A673 (cell line): Measurements from ENCODE around the gene ARHGAP1. TPM values are rescaled to one million over a fixed set of nuclear protein-coding genes. Genes with fewer than 3 reads are reported as not detected.

ENCODE experiments used
- BruUV-seq: library from RNA; stranded (reverse); fragments of 400-500 nt; replicated peaks from 2 replicates; lab custom pipeline; 2021; lab: Mats Ljungman, UMichigan
- CTCF ChIA-PET: fragments of 300-600 bp; sonication (Branson Sonifier 250); formaldehyde crosslinking; loops from one replicate; lab custom pipeline; 2022; ENCODE audit warnings: antibody characterized with exemption; lab: Charles Lee
- POLR2A ChIA-PET: fragments of 300-600 bp; sonication (Branson Sonifier 250); formaldehyde crosslinking; loops from one replicate; lab custom pipeline; 2022; ENCODE audit warnings: antibody characterized with exemption; ENCODE audit not compliant: low non-redundant PET; lab: Charles Lee
- DNase-seq: peaks from one replicate; pipeline ENCODE4 v3.0.0-alpha.2; 2015; ENCODE audit warnings: low spot score
- H3K27ac ChIP-seq: fragments of 200-600 bp; sonication (generic); 2 replicates; pipeline ENCODE4 v1.5.1; 2016; ENCODE audit warnings: mixed run types, low read depth, mild to moderate bottlenecking, mixed read lengths, antibody characterized with exemption, low read length; ENCODE audit not compliant: poor library complexity, severe bottlenecking
- H3K27me3 ChIP-seq: fragments of 200-600 bp; sonication (generic); replicated peaks from 2 replicates; pipeline ENCODE4 v1.6.1; 2017; ENCODE audit warnings: mixed run types, low read depth, mild to moderate bottlenecking, mixed read lengths, antibody characterized with exemption, low read length; ENCODE audit not compliant: insufficient read depth, poor library complexity
- H3K36me3 ChIP-seq: fragments of 200-600 bp; sonication (generic); 2 replicates; pipeline ENCODE4 v1.6.1; 2016; ENCODE audit warnings: mixed run types, mild to moderate bottlenecking, mixed read lengths, antibody characterized with exemption, low read length; ENCODE audit not compliant: insufficient read depth, poor library complexity, severe bottlenecking
- H3K4me1 ChIP-seq: fragments of 200-600 bp; sonication (generic); 2 replicates; pipeline ENCODE4 v1.6.1; 2017; ENCODE audit warnings: mixed run types, mild to moderate bottlenecking, mixed read lengths, antibody characterized with exemption, low read length; ENCODE audit not compliant: insufficient read depth, poor library complexity, severe bottlenecking
- H3K4me3 ChIP-seq: fragments of 200-600 bp; sonication (generic); 2 replicates; pipeline ENCODE4 v1.5.1; 2016; ENCODE audit warnings: low read depth, mixed run types, mild to moderate bottlenecking, mixed read lengths, low read length; ENCODE audit not compliant: poor library complexity, severe bottlenecking
- H3K9me3 ChIP-seq: fragments of 200-600 bp; sonication (generic); 2 replicates; pipeline ENCODE4 v1.6.1; 2016; ENCODE audit warnings: mixed run types, low read depth, mild to moderate bottlenecking, mixed read lengths, antibody characterized with exemption, low read length; ENCODE audit not compliant: poor library complexity, severe bottlenecking
- EZH2 ChIP-seq: fragments of 200-600 bp; sonication (generic); IDR thresholded peaks from 2 replicates; pipeline ENCODE4 v1.6.1; 2017; ENCODE audit warnings: borderline replicate concordance, low read depth, mild to moderate bottlenecking, mixed read lengths, antibody characterized with exemption, low read length; ENCODE audit not compliant: poor library complexity, severe bottlenecking
- intact Hi-C: fragments of 100-400 bp; cut with micrococcal nuclease; formaldehyde crosslinking; loops from one replicate; pipeline ENCODE4 v1.10.0; 2022; ENCODE audit not compliant: unreplicated experiment
- total RNA-seq: library from RNA; stranded (reverse); gene quantifications from 2 replicates; pipeline ENCODE4 v1.2.3, GENCODE V29; 2021
- TF ChIP-seq, protein P1 (sequence below): fragments of 300-800, 200-600 bp; sonication (generic); conservative IDR thresholded peaks from 2 replicates; pipeline ENCODE4 v1.5.1; 2017; ENCODE audit warnings: low read depth, mild to moderate bottlenecking, antibody characterized with exemption, low read length, moderate library complexity, mixed read lengths

Gene ARHGAP1
- total RNA-seq, 1 experiment from 2014 or later: 89.3 TPM

DNA sequence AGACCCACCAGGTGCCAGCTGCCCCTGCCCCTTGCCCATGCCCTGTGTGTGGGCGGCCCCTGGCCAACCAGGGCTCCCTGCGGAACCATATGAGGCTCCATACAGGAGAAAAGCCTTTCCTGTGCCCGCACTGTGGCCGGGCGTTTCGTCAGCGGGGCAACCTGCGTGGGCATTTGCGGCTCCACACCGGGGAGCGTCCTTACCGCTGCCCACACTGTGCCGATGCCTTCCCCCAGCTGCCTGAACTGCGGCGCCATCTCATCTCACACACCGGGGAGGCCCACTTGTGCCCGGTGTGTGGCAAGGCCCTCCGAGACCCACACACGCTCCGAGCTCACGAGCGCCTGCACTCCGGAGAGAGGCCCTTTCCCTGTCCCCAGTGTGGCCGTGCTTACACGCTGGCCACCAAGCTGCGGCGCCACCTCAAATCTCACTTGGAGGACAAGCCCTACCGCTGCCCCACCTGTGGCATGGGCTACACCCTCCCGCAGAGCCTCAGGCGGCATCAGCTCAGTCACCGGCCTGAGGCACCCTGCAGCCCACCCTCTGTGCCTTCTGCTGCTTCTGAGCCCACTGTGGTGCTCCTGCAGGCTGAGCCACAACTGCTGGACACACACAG lies 4.8 kb upstream of the ARHGAP1 start:
- Histone ChIP-seq H3K27me3 (no peaks in the 10 kb centered on the region), H3K9me3 (no peaks in the 10 kb centered on the region), H3K36me3 (peaks cover 45% of the 10 kb centered on the region), H3K27ac (no peak overlapping the region), H3K4me1 (peaks cover 6% of the 10 kb centered on the region), H3K4me3 (no peak overlapping the region)
- CTCF ChIA-PET: no interaction called here
- BruUV-seq: no TSS peak
- DNase-seq: no peak
- POLR2A ChIA-PET: no interaction called here
- TF ChIP-seq, protein P1, sequence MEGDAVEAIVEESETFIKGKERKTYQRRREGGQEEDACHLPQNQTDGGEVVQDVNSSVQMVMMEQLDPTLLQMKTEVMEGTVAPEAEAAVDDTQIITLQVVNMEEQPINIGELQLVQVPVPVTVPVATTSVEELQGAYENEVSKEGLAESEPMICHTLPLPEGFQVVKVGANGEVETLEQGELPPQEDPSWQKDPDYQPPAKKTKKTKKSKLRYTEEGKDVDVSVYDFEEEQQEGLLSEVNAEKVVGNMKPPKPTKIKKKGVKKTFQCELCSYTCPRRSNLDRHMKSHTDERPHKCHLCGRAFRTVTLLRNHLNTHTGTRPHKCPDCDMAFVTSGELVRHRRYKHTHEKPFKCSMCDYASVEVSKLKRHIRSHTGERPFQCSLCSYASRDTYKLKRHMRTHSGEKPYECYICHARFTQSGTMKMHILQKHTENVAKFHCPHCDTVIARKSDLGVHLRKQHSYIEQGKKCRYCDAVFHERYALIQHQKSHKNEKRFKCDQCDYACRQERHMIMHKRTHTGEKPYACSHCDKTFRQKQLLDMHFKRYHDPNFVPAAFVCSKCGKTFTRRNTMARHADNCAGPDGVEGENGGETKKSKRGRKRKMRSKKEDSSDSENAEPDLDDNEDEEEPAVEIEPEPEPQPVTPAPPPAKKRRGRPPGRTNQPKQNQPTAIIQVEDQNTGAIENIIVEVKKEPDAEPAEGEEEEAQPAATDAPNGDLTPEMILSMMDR: no peak
- TF ChIP-seq EZH2: no peak
- intact Hi-C loops: loop anchor here (10.0 kb wide), 1 partner anchor 450 kb away; no protein-coding TSS in a partner anchor

- H3K9me3 ChIP-seq: no peaks in the 10 kb centered on the region
- ChIA-PET CTCF (interaction anchor here (0.6 to 0.9 kb wide), 4 partner anchors 105 to 452 kb away, joined by 3 to 4 read pairs (median 3); no protein-coding TSS in a partner anchor), POLR2A (no interaction called here)
- peaks cover 42% of the 10 kb centered on the region for H3K36me3 ChIP-seq
- peak overlapping the region; percentile 65 for H3K4me3 ChIP-seq
- no peak for DNase-seq
- peak overlapping the region; percentile 98 for H3K27ac ChIP-seq
- TSS peak; percentile 60 for BruUV-seq
- TF ChIP-seq, protein P1: no peak
- no peak for TF ChIP-seq EZH2
- peaks cover 6% of the 10 kb centered on the region for H3K4me1 ChIP-seq
- H3K27me3 ChIP-seq: no peaks in the 10 kb centered on the region
- intact Hi-C loops: loop anchor here (10.0 kb wide), 1 partner anchor 454 kb away; no protein-coding TSS in a partner anchor
These were observed 747 bp upstream of the ARHGAP1 start for GRCh38 chr11:46701078-46701654.

- intact Hi-C loops: no loop called here
- TF ChIP-seq, protein P1: no peak
- no peak for TF ChIP-seq EZH2
- POLR2A ChIA-PET: interaction anchor here (0.6 kb wide), 1 partner anchor 10 kb away, joined by 4 read pairs; no protein-coding TSS in a partner anchor
These were observed 1.8 kb downstream of the ARHGAP1 start for GRCh38 chr11:46698597-46698996.

More at GRCh38 chr11:46698597-46698996, 1.8 kb downstream of the ARHGAP1 start:
- no peaks in the 10 kb centered on the region for H3K27me3 ChIP-seq
- H3K36me3 ChIP-seq: peaks cover 38% of the 10 kb centered on the region
- no peak overlapping the region for H3K4me3 ChIP-seq
- no TSS peak for BruUV-seq
- peaks cover 6% of the 10 kb centered on the region for H3K4me1 ChIP-seq
- CTCF ChIA-PET: no interaction called here
- DNase-seq: no peak
- H3K27ac ChIP-seq: no peak overlapping the region
- no peaks in the 10 kb centered on the region for H3K9me3 ChIP-seq
